ENCODE results near the gene CYSLTR2.

GRCh38 chr13:48654511-48654910 is 782 bp downstream of the CYSLTR2 start:
- TF ChIP-seq CTCF (conservative IDR thresholded peaks at IDR 0.05 in 1 of 2, IDR thresholded peaks at IDR 0.05 in 1 of 2; ENCODE audit: extremely low read depth in 1 of 2, insufficient read depth in 1 of 2, low read depth in 1 of 2, low read length in 2 of 2) (no peak), EZH2 (IDR thresholded peaks at IDR 0.05; ENCODE audit: borderline replicate concordance, low read length) (no peak)

Measured in mammary epithelial cell (primary cell).